ENCODE measurements around the gene DHRS3. TPM values are rescaled to one million over a fixed set of nuclear protein-coding genes. Genes with fewer than 3 reads are reported as not detected.

The DHRS3 gene
- total and polyA plus RNA-seq, 10 of the 15 experiments (the other 5 are each of a cell fraction or from before 2014, with no cell fraction given): 0.23 to 29.7 (median 1.2) TPM

GRCh38 chr1:12532405-12533315, 85.3 kb downstream of the DHRS3 start:
- Histone ChIP-seq H3K36me3 (ENCODE audit: control insufficient read depth in 2 of 2, insufficient read depth in 2 of 2, low read length in 1 of 2) (no peaks in the 10 kb centered on the region), H3K4me2 (ENCODE audit: control insufficient read depth, insufficient read depth) (no peak overlapping the region), H3K79me2 (ENCODE audit: control insufficient read depth, insufficient read depth, low read length) (no peaks in the 10 kb centered on the region), H3K4me1 (ENCODE audit: control insufficient read depth, insufficient read depth, low read length) (no peaks in the 10 kb centered on the region), H3K27ac (ENCODE audit: control insufficient read depth, insufficient read depth) (no peak overlapping the region), H3K9ac (ENCODE audit: control insufficient read depth, insufficient read depth, low read length) (no peak overlapping the region), H2AFZ (ENCODE audit: control insufficient read depth, low read depth, low read length) (no peak overlapping the region), H3K4me3 (no peak overlapping the region), H3K9me3 (replicated peaks; ENCODE audit: control insufficient read depth, insufficient read depth, low read length) (no peaks in the 10 kb centered on the region; the same call in 2 of the 3 replicates), H4K20me1 (ENCODE audit: control insufficient read depth, insufficient read depth) (no peaks in the 10 kb centered on the region), H3K27me3 (replicated peaks in 1 of 2; ENCODE audit: control insufficient read depth in 2 of 2, insufficient read depth in 2 of 2, low read length in 1 of 2) (no peaks in the 10 kb centered on the region; a peak in 1 of 4 replicates)
- no peak for ATAC-seq
- BruUV-seq (replicated peaks): no TSS peak
- ChIA-PET SMC1A (ENCODE audit: uncharacterized antibody, unreplicated experiment) (no interaction called here), RAD21 (ENCODE audit: unreplicated experiment) (no interaction called here), CTCF (no interaction called here), POLR2A (no interaction called here)
- no peak for DNase-seq (ENCODE audit: low read depth, low spot score)
- TF ChIP-seq MXI1 (IDR thresholded peaks at IDR 0.05; ENCODE audit: low read depth, low read length): no peak
- no peak for TF ChIP-seq ASH2L (IDR thresholded peaks at IDR 0.05; ENCODE audit: borderline replicate concordance, low read depth)
- TF ChIP-seq FOXM1 (IDR thresholded peaks at IDR 0.05; ENCODE audit: low read depth, low read length): no peak
- no peak for TF ChIP-seq STAT3 (IDR thresholded peaks at IDR 0.05; ENCODE audit: low read depth, low read length)
- TF ChIP-seq HCFC1 (IDR thresholded peaks at IDR 0.05; ENCODE audit: low read length): no peak
- TF ChIP-seq MEF2B (IDR thresholded peaks at IDR 0.05; ENCODE audit: partially characterized antibody, poor library complexity, severe bottlenecking): no peak
- no peak for TF ChIP-seq PAX8 (IDR thresholded peaks at IDR 0.05)
- no peak for TF ChIP-seq NR2F1 (conservative IDR thresholded peaks at IDR 0.05)
- no peak for TF ChIP-seq CREM (IDR thresholded peaks at IDR 0.05; ENCODE audit: low read depth)
- no peak for TF ChIP-seq SKIL (IDR thresholded peaks at IDR 0.05; ENCODE audit: low read depth, poor library complexity, severe bottlenecking)
- no peak for TF ChIP-seq SUZ12 (IDR thresholded peaks at IDR 0.05; ENCODE audit: unreplicated experiment)
- TF ChIP-seq MAX (IDR thresholded peaks at IDR 0.05; ENCODE audit: low read depth, low read length): no peak
- TF ChIP-seq ATF2 (IDR thresholded peaks at IDR 0.05; ENCODE audit: low read length): no peak
- no peak for TF ChIP-seq IKZF2 (IDR thresholded peaks at IDR 0.05)
- in situ Hi-C loops (cut with MboI) (loop anchor here (25.0 kb wide), 1 partner anchor 705 kb away; the partner anchor contains the start of gene PRAMEF18), intact Hi-C loops (cut with micrococcal nuclease; ENCODE audit: unreplicated experiment) (no loop called here)
- FAIRE-seq: no peak
- WGBS (ENCODE audit: insufficient coverage, insufficient replicate concordance, low lambda C conversion rate, missing lambda C conversion rate): 51% methylated on average over 19 of the region's 19 CpGs
